Lung (tissue), 12 donors: Measurements from ENCODE around the gene SLC43A1. TPM values are rescaled to one million over a fixed set of nuclear protein-coding genes. Genes with fewer than 3 reads are reported as not detected.

Experiments
- ATAC-seq: fragments of 200-7000 bp; cut with Tn5 transposase; one replicate; pipeline ENCODE4 v1.9.1; 2020; ENCODE audit warnings: moderate number of reproducible peaks; ENCODE audit not compliant: insufficient read depth, low FRiP score
- DNase-seq, 3 donors: peaks; one replicate each; pipeline ENCODE4 v3.0.0-alpha.2; 2013 to 2017
- H3K27ac ChIP-seq, 2 donors: one replicate each; pipeline ENCODE4 v1.5.1; 2013; ENCODE audit warnings: mild to moderate bottlenecking in 2 of 2, moderate library complexity in 2 of 2, control low read depth in 1 of 2, inconsistent platforms in 1 of 2, low read depth in 1 of 2, low read length in 1 of 2
- H3K27me3 ChIP-seq, 3 donors: one replicate each; pipeline ENCODE4 v1.5.1; 2013; ENCODE audit warnings: low read length in 2 of 3; ENCODE audit not compliant: control insufficient read depth in 3 of 3, insufficient read depth in 3 of 3
- H3K36me3 ChIP-seq, 4 donors: one replicate each; pipeline ENCODE4 v1.5.1; 2013; ENCODE audit warnings: low read length in 4 of 4, mild to moderate bottlenecking in 1 of 4, moderate library complexity in 1 of 4; ENCODE audit not compliant: control insufficient read depth in 4 of 4, insufficient read depth in 4 of 4
- H3K4me1 ChIP-seq, 5 donors: one replicate each; pipeline ENCODE4 v1.5.1; 2013; ENCODE audit warnings: low read length in 5 of 5, mild to moderate bottlenecking in 2 of 5, moderate library complexity in 1 of 5; ENCODE audit not compliant: control insufficient read depth in 5 of 5, insufficient read depth in 5 of 5
- H3K4me3 ChIP-seq: one replicate; pipeline ENCODE4 v1.5.1; 2013; ENCODE audit warnings: mild to moderate bottlenecking, control low read depth, moderate library complexity
- H3K9ac ChIP-seq, 2 donors: one replicate each; pipeline ENCODE4 v1.5.1; 2013; ENCODE audit warnings: low read length in 2 of 2, control low read depth in 1 of 2; ENCODE audit not compliant: insufficient read depth in 1 of 2
- H3K9me3 ChIP-seq, 4 donors: one replicate each; pipeline ENCODE4 v1.5.1; 2013; ENCODE audit warnings: low read length in 3 of 4, mild to moderate bottlenecking in 1 of 4, moderate library complexity in 1 of 4; ENCODE audit not compliant: control insufficient read depth in 4 of 4, insufficient read depth in 3 of 4
- CTCF ChIP-seq: IDR thresholded peaks from 2 replicates; pipeline ENCODE4 v1.5.1; 2012; ENCODE audit warnings: mild to moderate bottlenecking; ENCODE audit errors: control extremely low read depth, extremely low read depth
- WGBS, 2 donors: extraction: QIAGEN DNeasy Blood & Tissue Kit; methylation state at CpG; one replicate each; pipeline ENCODE4 v1.1.7; 2013; 5-methylcytosine and 5-hydroxymethylcytosine counted together
- polyA plus RNA-seq, 2 donors: library from polyadenylated mRNA; stranded (reverse); fragments of 200-250 nt; gene quantifications; one replicate each; pipeline ENCODE4 v1.2.1, GENCODE V29; 2013
- total RNA-seq, 2 donors: library from RNA; depleted of rRNA in 1 of 2; stranded (reverse); fragments of >200 nt in 1 of 2; gene quantifications; one replicate each; pipeline ENCODE4 v1.2.1, GENCODE V29; 2014 to 2021
- donor health status: control.
- donor health status: control.
- donor health status: Bipolar disorder and iron deficiency.
- donor health status: healthy.
- donor health status: DM: yes; HTN: yes; CAD: no.

The SLC43A1 gene
- total and polyA plus RNA-seq, 4 donors, result 10.3 to 18.7 (median 16.7) TPM

- no peak for TF ChIP-seq CTCF
- no peak overlapping the region for H3K4me3 ChIP-seq
- peaks cover 0 to 3% (median 0%) of the 10 kb centered on the region in 4 donors for H3K9me3 ChIP-seq
- ATAC-seq (peak; percentile 75), DNase-seq (no peak)
- WGBS, 2 donors, result 78 to 84% methylated on average over 4 of the region's 4 CpGs
- H3K9ac ChIP-seq, result no peak overlapping the region
- no peaks in the 10 kb centered on the region for H3K27me3 ChIP-seq
- H3K4me1 ChIP-seq, result peaks cover 0 to 7% (median 0%) of the 10 kb centered on the region in 5 donors
- H3K27ac ChIP-seq, result peak overlapping the region in 1 of 2 donors; percentile 57
- H3K36me3 ChIP-seq, result no peaks in the 10 kb centered on the region
These were observed 74.6 kb downstream of the SLC43A1 start for GRCh38 chr11:57440744-57441414.

- 79 to 92% methylated on average over 6 of the region's 6 CpGs for WGBS, 2 donors
- Histone ChIP-seq H3K9ac (no peak overlapping the region), H3K36me3 (no peaks in the 10 kb centered on the region), H3K27ac (no peak overlapping the region), H3K9me3 (no peaks in the 10 kb centered on the region), H3K27me3 (no peaks in the 10 kb centered on the region), H3K4me3 (no peak overlapping the region), H3K4me1 (peaks cover 0 to 8% (median 6%) of the 10 kb centered on the region in 5 donors)
- no peak for DNase-seq
- TF ChIP-seq CTCF, result no peak
- ATAC-seq, result no peak
These were observed 75.7 kb downstream of the SLC43A1 start for GRCh38 chr11:57439786-57440185.

GRCh38 chr11:57438345-57439285, 76.9 kb downstream of the SLC43A1 start:
- Histone ChIP-seq H3K4me3 (no peak overlapping the region), H3K4me1 (peaks cover 0 to 15% (median 12%) of the 10 kb centered on the region in 5 donors), H3K9ac (no peak overlapping the region), H3K9me3 (no peaks in the 10 kb centered on the region), H3K36me3 (no peaks in the 10 kb centered on the region), H3K27me3 (no peaks in the 10 kb centered on the region), H3K27ac (no peak overlapping the region)
- DNase-seq (no peak), ATAC-seq (no peak)
- TF ChIP-seq CTCF, result no peak
- 90 to 94% methylated on average over 12 of the region's 12 CpGs for WGBS, 2 donors
